GM12878 (cell line): ENCODE data around the gene QSOX1. TPM values are rescaled to one million over a fixed set of nuclear protein-coding genes. Genes with fewer than 3 reads are reported as not detected.

Experiments used
- ATAC-seq: fragments of 200-7000 bp; cut with Tn5 transposase; 3 replicates; pipeline ENCODE4 v1.9.1; 2020; ENCODE audit warnings: mild to moderate bottlenecking, moderate library complexity
- BruUV-seq: library from RNA; stranded (reverse); fragments of 400-500 nt; replicated peaks from 2 replicates; lab custom pipeline; 2021; lab: Mats Ljungman, UMichigan
- CTCF ChIA-PET: fragments of 300-600 bp; sonication (Branson Sonifier 250); formaldehyde crosslinking; extraction: SDS; loops from one replicate; lab custom pipeline; 2021; ENCODE audit warnings: inconsistent platforms; lab: Yijun Ruan, JAX
- POLR2A ChIA-PET: fragments of 350-600 bp; formaldehyde crosslinking; extraction: SDS; loops from one replicate; lab custom pipeline; 2021; ENCODE audit warnings: inconsistent platforms; lab: Charles Lee
- RAD21 ChIA-PET: fragments of 300-600 bp; sonication (Branson Sonifier 250); formaldehyde crosslinking; loops from one replicate; lab custom pipeline; 2023; ENCODE audit warnings: antibody characterized with exemption; ENCODE audit not compliant: unreplicated experiment; lab: Charles Lee
- SMC1A ChIA-PET: fragments of 300-600 bp; sonication (Branson Sonifier 250); formaldehyde crosslinking; loops from one replicate; lab custom pipeline; 2023; ENCODE audit not compliant: unreplicated experiment, uncharacterized antibody; lab: Charles Lee
- DNase-seq: peaks from one replicate; pipeline ENCODE4 v3.0.0-alpha.2; 2011; ENCODE audit warnings: low read depth, low spot score
- FAIRE-seq: peaks from 3 replicates; lab custom pipeline; 2011; peaks lifted over from hg19 to GRCh38; lab: Jason Lieb, UNC
- H2AFZ ChIP-seq: 2 replicates; pipeline ENCODE4 v1.6.0; 2011; ENCODE audit warnings: low read depth, low read length, control low read depth; ENCODE audit not compliant: control insufficient read depth
- H3K27ac ChIP-seq: 2 replicates; pipeline ENCODE4 v1.5.1; 2011; ENCODE audit warnings: control low read depth; ENCODE audit not compliant: control insufficient read depth, insufficient read depth
- H3K27me3 ChIP-seq, 2 experiments: replicated peaks in 1 of 2; 2 replicates each; pipeline versions ENCODE4 v1.6.0 to v1.6.1; 2011; ENCODE audit warnings: low read length in 1 of 2; ENCODE audit not compliant: control insufficient read depth in 2 of 2, insufficient read depth in 2 of 2
- H3K36me3 ChIP-seq, 2 experiments: 2 replicates each; pipeline ENCODE4 v1.5.1; 2011; ENCODE audit warnings: low read length in 1 of 2; ENCODE audit not compliant: control insufficient read depth in 2 of 2, insufficient read depth in 2 of 2
- H3K4me1 ChIP-seq: 2 replicates; pipeline ENCODE4 v1.6.1; 2011; ENCODE audit warnings: mild to moderate bottlenecking, low read length, moderate library complexity, mixed read lengths; ENCODE audit not compliant: control insufficient read depth, insufficient read depth
- H3K4me2 ChIP-seq: 2 replicates; pipeline ENCODE4 v1.6.0; 2011; ENCODE audit warnings: control low read depth; ENCODE audit not compliant: control insufficient read depth, insufficient read depth
- H3K4me3 ChIP-seq: fragments of 200-600 bp; sonication (generic); 2 replicates; pipeline ENCODE4 v1.5.1; 2016
- H3K79me2 ChIP-seq: 2 replicates; pipeline ENCODE4 v1.6.0; 2011; ENCODE audit warnings: low read length; ENCODE audit not compliant: control insufficient read depth, insufficient read depth
- H3K9ac ChIP-seq: 2 replicates; pipeline ENCODE4 v1.8.0; 2011; ENCODE audit warnings: low read length, control low read depth, mixed read lengths; ENCODE audit not compliant: control insufficient read depth, insufficient read depth
- H3K9me3 ChIP-seq: replicated peaks from 3 replicates; pipeline ENCODE4 v1.5.1; 2011; ENCODE audit warnings: mild to moderate bottlenecking, low read length; ENCODE audit not compliant: control insufficient read depth, insufficient read depth
- H4K20me1 ChIP-seq: 2 replicates; pipeline ENCODE4 v1.6.0; 2011; ENCODE audit not compliant: control insufficient read depth, insufficient read depth
- CBX5 ChIP-seq: sonication (generic); IDR thresholded peaks from 2 replicates; pipeline ENCODE4 v1.6.1; 2016; ENCODE audit warnings: low read depth, moderate library complexity, mild to moderate bottlenecking, inconsistent platforms
- CHD1 ChIP-seq: IDR thresholded peaks from 2 replicates; pipeline ENCODE4 v1.6.1; 2012; ENCODE audit warnings: low read depth, low read length, improper control_type of control experiment
- CREB1 ChIP-seq: IDR thresholded peaks from 2 replicates; pipeline ENCODE4 v1.6.1; 2012; ENCODE audit warnings: low read depth, mild to moderate bottlenecking, inconsistent platforms
- E2F8 ChIP-seq: fragments of 450-650 bp; IDR thresholded peaks from 2 replicates; pipeline ENCODE4 v1.6.1; 2018; ENCODE audit warnings: mild to moderate bottlenecking, low read depth, moderate library complexity; ENCODE audit not compliant: partially characterized antibody
- IKZF1 ChIP-seq: fragments of 450-650 bp; conservative IDR thresholded peaks from 2 replicates; pipeline ENCODE4 v1.6.1; 2017; ENCODE audit warnings: antibody characterized with exemption, mild to moderate bottlenecking
- IKZF2 ChIP-seq, 2 experiments: fragments of 450-650 bp; IDR thresholded peaks; 2 replicates each; pipeline ENCODE4 v1.6.1; 2017; ENCODE audit warnings: mild to moderate bottlenecking in 2 of 2, moderate library complexity in 2 of 2
- IRF4 ChIP-seq: IDR thresholded peaks from 2 replicates; pipeline ENCODE4 v1.6.1; 2011; ENCODE audit warnings: low read depth, low read length
- MEF2A ChIP-seq: IDR thresholded peaks from 2 replicates; pipeline ENCODE4 v1.6.1; 2011; ENCODE audit warnings: low read depth, mild to moderate bottlenecking, low read length, moderate library complexity; ENCODE audit not compliant: insufficient read depth
- MLLT1 ChIP-seq: fragments of 450-650 bp; IDR thresholded peaks from 2 replicates; pipeline ENCODE4 v1.6.1; 2016; ENCODE audit warnings: mild to moderate bottlenecking
- NR2C1 ChIP-seq: fragments of 450-650 bp; IDR thresholded peaks from 2 replicates; pipeline ENCODE4 v1.6.1; 2017; ENCODE audit warnings: antibody characterized with exemption, mild to moderate bottlenecking, moderate library complexity
- NR2C2 ChIP-seq: IDR thresholded peaks from 2 replicates; pipeline ENCODE4 v1.6.1; 2011; ENCODE audit warnings: borderline replicate concordance, low read depth; ENCODE audit not compliant: control insufficient read depth, insufficient read length
- SIX5 ChIP-seq: IDR thresholded peaks from 2 replicates; pipeline ENCODE4 v1.6.1; 2011; ENCODE audit warnings: mild to moderate bottlenecking, low read depth, low read length, moderate library complexity; ENCODE audit not compliant: severe bottlenecking
- SMC3 ChIP-seq: IDR thresholded peaks from 2 replicates; pipeline ENCODE4 v1.6.1; 2011; ENCODE audit warnings: low read length, improper control_type of control experiment, borderline replicate concordance
- SPI1 ChIP-seq: IDR thresholded peaks from 2 replicates; pipeline ENCODE4 v1.6.1; 2011; ENCODE audit warnings: low read depth, mild to moderate bottlenecking, low read length, moderate library complexity, borderline replicate concordance; ENCODE audit not compliant: insufficient read depth
- WGBS: methylation state at CpG from one replicate; pipeline ENCODE4 v1.1.6; 2016; ENCODE audit warnings: low lambda C conversion rate; ENCODE audit not compliant: insufficient replicate concordance, insufficient coverage; ENCODE audit errors: missing lambda C conversion rate; 5-methylcytosine and 5-hydroxymethylcytosine counted together
- in situ Hi-C: fragments of 300-500 bp; cut with MboI; formaldehyde crosslinking; loops from 9 replicates; pipeline ENCODE4 v1.14.3; 2018; ENCODE audit warnings: mixed read lengths
- intact Hi-C: fragments of 100-400 bp; cut with micrococcal nuclease; formaldehyde crosslinking; loops from one replicate; pipeline ENCODE4 v1.14.2; 2022; ENCODE audit not compliant: unreplicated experiment
- polyA plus RNA-seq, 11 experiments: library from polyadenylated mRNA; depleted of rRNA in 4 of 11; unstranded in 6 of 11; stranded (reverse) in 5 of 11; fragments of >200 nt; fragmentation: Nextera tagmentation in 4 of 11; fragmentation: Illumina TruSeq in 1 of 11; extraction: Ambion mirVana in 4 of 11; extraction: Trizol in 1 of 11; gene quantifications; 1 replicate in 1 of 11; 2 replicates in 10 of 11; pipeline versions ENCODE4 v1.2.1 to v1.2.3, GENCODE V29; 2011 to 2016; ENCODE audit warnings: inconsistent platforms in 2 of 11, missing spikeins in 2 of 11, low read depth in 1 of 11
- total RNA-seq, 4 experiments: library from RNA; depleted of rRNA in 3 of 4; stranded (reverse); fragments of >200 nt in 3 of 4; fragmentation: Illumina TruSeq in 1 of 4; extraction: Trizol in 1 of 4; gene quantifications; 2 replicates each; pipeline versions ENCODE4 v1.2.1 to v1.2.3, GENCODE V29; 2013 to 2021

The QSOX1 gene
- total and polyA plus RNA-seq, 10 of the 15 experiments (the other 5 are each of a cell fraction or from before 2014, with no cell fraction given): 1.8 to 31.3 (median 11.2) TPM

- Histone ChIP-seq H3K79me2 (no peaks in the 10 kb centered on the region; the same call in none of the 2 replicates), H4K20me1 (no peaks in the 10 kb centered on the region), H2AFZ (no peak overlapping the region), H3K4me1 (peaks cover 13% of the 10 kb centered on the region; the same call in 1 of the 2 replicates), H3K9ac (no peak overlapping the region), H3K27me3 (no peaks in the 10 kb centered on the region), H3K9me3 (no peaks in the 10 kb centered on the region), H3K4me3 (peak overlapping the region; percentile 86; the same call in 1 of the 2 replicates), H3K27ac (no peak overlapping the region), H3K36me3 (peaks cover 0 to 2% of the 10 kb centered on the region in 2 experiments; a peak in 1 of 4 replicates), H3K4me2 (peak overlapping the region; percentile 45)
- RAD21 ChIA-PET: interaction anchor here (0.9 kb wide), 1 partner anchor 11 kb away, joined by 3 read pairs; no protein-coding TSS in a partner anchor
- intact Hi-C loops: loop anchor here (5.0 kb wide), 1 partner anchor 274 kb away; the partner anchor contains the start of gene TOR1AIP1
- WGBS: 95% methylated on average over 4 of the region's 4 CpGs
- in situ Hi-C loops: no loop called here
- POLR2A ChIA-PET: interaction anchor here (0.8 to 2.8 kb wide), 2 partner anchors 13 to 274 kb away, joined by 3 to 10 read pairs; partner anchors contain the start of gene TOR1AIP1
- SMC1A ChIA-PET: interaction anchor here (0.7 to 2.3 kb wide), 3 partner anchors 23 to 332 kb away, joined by 3 to 5 read pairs (median 3); no protein-coding TSS in a partner anchor
- ATAC-seq: peak; percentile 46
- peak; percentile 15 for DNase-seq
- BruUV-seq: TSS peak; percentile 56
- no peak for TF ChIP-seq CREB1
- TF ChIP-seq IKZF1: peak; percentile 35; the same call in 1 of the 2 replicates
- TF ChIP-seq MLLT1: 0 out of 2 replicates have a peak, but pooled peaks have one; percentile 32
- no peak for TF ChIP-seq MEF2A
- TF ChIP-seq CBX5: no peak
- TF ChIP-seq IKZF2 (IDR thresholded peaks at IDR 0.05): peak in 1 of 2 experiments; percentile 31; a peak in 1 of 4 replicates
- TF ChIP-seq CHD1: 0 out of 2 replicates have a peak, but pooled peaks have one; percentile 55
- TF ChIP-seq E2F8: no peak
- TF ChIP-seq SIX5: no peak
- no peak for TF ChIP-seq SMC3
- TF ChIP-seq SPI1: peak; percentile 93
- TF ChIP-seq IRF4: 0 out of 2 replicates have a peak, but pooled peaks have one; percentile 17
- no peak for TF ChIP-seq NR2C1
- TF ChIP-seq NR2C2: no peak
- peak; percentile 13 for FAIRE-seq
- CTCF ChIA-PET: interaction anchor here (0.9 to 2.7 kb wide), 3 partner anchors 13 to 447 kb away, joined by 3 to 16 read pairs (median 6); no protein-coding TSS in a partner anchor
These were observed 1.5 kb downstream of the QSOX1 start for GRCh38 chr1:180156201-180156600.
